Osteocyte (in vitro differentiated cells): ENCODE data around the gene CRADD. TPM values are rescaled to one million over a fixed set of nuclear protein-coding genes. Genes with fewer than 3 reads are reported as not detected.

Experiments used
- DNase-seq: peaks from one replicate; pipeline ENCODE4 v3.0.0; 2021; ENCODE audit warnings: mixed read lengths; ENCODE audit not compliant: unreplicated experiment; ENCODE audit errors: extremely low spot score
- H3K27ac Mint-ChIP-seq: one replicate; pipeline ENCODE4 v1.8.0; 2021; ENCODE audit warnings: mild to moderate bottlenecking, mixed read lengths; ENCODE audit not compliant: unreplicated experiment
- H3K27me3 Mint-ChIP-seq: one replicate; pipeline ENCODE4 v1.8.0; 2021; ENCODE audit warnings: mixed read lengths; ENCODE audit not compliant: unreplicated experiment
- H3K36me3 Mint-ChIP-seq: one replicate; pipeline ENCODE4 v1.8.0; 2021; ENCODE audit warnings: mixed read lengths; ENCODE audit not compliant: unreplicated experiment
- H3K4me1 Mint-ChIP-seq: one replicate; pipeline ENCODE4 v1.8.0; 2021; ENCODE audit warnings: mixed read lengths; ENCODE audit not compliant: unreplicated experiment
- H3K4me3 Mint-ChIP-seq: one replicate; pipeline ENCODE4 v1.8.0; 2021; ENCODE audit warnings: mild to moderate bottlenecking, moderate library complexity, mixed read lengths; ENCODE audit not compliant: unreplicated experiment
- H3K9me3 Mint-ChIP-seq: one replicate; pipeline ENCODE4 v1.8.0; 2021; ENCODE audit warnings: mixed read lengths; ENCODE audit not compliant: unreplicated experiment
- total RNA-seq: library from RNA; stranded (reverse); gene quantifications from 2 replicates; pipeline ENCODE4 v1.2.1, GENCODE V29; 2021
- TF ChIP-seq, protein P1 (sequence below): fragments of 200-600 bp; sonication (generic); IDR thresholded peaks from 2 replicates; pipeline ENCODE4 v1.5.0; 2021; ENCODE audit warnings: antibody characterized with exemption, mild to moderate bottlenecking, moderate library complexity

Gene CRADD
- total RNA-seq, 1 donor from 2014 or later: 13.8 TPM

DNA sequence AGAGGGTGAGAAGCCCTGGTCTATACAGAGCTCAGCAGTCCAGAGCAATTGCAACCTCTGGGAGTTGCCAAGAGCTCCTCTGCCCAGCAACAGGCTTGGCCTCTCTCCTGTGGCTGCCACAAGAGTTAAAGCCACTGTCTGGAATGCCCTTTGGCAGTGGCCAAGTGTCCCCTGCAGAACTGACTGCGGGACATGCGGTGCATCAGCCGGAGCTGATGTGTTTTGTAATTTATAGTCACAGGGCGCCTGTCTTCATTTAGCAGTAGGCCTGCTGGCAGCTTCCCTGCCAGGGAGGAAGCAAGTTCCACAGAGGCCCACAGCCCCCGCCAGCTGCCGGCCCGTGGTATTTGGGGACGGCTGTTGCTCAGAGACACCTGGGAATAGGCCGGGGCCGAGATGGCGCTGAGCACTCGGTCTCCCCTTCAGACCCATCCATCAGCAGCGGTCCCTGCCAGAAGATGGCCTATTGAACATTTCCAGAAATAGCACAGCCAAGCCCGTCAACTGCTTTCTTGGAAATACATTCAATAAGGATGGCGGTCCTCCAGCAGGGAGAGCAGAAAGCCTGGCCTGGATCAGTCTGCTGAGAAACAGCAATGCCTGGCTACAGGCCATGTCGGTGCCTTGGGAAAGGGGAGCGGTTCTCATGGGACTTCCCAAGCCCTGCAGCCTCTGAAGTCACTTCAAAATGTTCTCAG is 217.4 kb downstream of the CRADD start:
- no peaks in the 10 kb centered on the region for H3K9me3 Mint-ChIP-seq
- peak; percentile 83 for DNase-seq
- H3K4me3 Mint-ChIP-seq: no peak overlapping the region
- peaks cover 29% of the 10 kb centered on the region for H3K4me1 Mint-ChIP-seq
- TF ChIP-seq, protein P1, sequence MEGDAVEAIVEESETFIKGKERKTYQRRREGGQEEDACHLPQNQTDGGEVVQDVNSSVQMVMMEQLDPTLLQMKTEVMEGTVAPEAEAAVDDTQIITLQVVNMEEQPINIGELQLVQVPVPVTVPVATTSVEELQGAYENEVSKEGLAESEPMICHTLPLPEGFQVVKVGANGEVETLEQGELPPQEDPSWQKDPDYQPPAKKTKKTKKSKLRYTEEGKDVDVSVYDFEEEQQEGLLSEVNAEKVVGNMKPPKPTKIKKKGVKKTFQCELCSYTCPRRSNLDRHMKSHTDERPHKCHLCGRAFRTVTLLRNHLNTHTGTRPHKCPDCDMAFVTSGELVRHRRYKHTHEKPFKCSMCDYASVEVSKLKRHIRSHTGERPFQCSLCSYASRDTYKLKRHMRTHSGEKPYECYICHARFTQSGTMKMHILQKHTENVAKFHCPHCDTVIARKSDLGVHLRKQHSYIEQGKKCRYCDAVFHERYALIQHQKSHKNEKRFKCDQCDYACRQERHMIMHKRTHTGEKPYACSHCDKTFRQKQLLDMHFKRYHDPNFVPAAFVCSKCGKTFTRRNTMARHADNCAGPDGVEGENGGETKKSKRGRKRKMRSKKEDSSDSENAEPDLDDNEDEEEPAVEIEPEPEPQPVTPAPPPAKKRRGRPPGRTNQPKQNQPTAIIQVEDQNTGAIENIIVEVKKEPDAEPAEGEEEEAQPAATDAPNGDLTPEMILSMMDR: no peak
- H3K27ac Mint-ChIP-seq: no peak overlapping the region
- H3K27me3 Mint-ChIP-seq: no peaks in the 10 kb centered on the region
- no peaks in the 10 kb centered on the region for H3K36me3 Mint-ChIP-seq

DNA sequence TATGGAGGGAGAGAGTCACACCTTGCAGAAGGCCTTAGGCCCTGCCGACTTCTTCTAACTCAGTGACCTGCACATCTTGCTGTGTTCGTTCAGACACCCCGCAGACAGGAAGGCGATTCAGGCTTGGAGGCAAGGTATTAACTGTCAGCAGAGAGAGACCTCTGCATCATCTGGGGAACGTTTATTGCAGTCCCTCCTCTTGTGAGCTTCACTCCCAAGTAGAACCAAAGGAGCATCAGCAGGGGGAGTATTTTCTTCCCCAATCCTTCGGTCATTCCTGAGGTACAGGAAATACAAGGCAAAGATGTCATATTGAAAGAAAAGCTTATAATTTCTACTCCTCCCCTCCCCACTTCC is 217.9 kb downstream of the CRADD start:
- peaks cover 23% of the 10 kb centered on the region for H3K4me1 Mint-ChIP-seq
- TF ChIP-seq, protein P1: peak; percentile 35
- no peak overlapping the region for H3K27ac Mint-ChIP-seq
- H3K36me3 Mint-ChIP-seq: no peaks in the 10 kb centered on the region
- no peaks in the 10 kb centered on the region for H3K27me3 Mint-ChIP-seq
- no peak overlapping the region for H3K4me3 Mint-ChIP-seq
- no peaks in the 10 kb centered on the region for H3K9me3 Mint-ChIP-seq
- no peak for DNase-seq

DNA sequence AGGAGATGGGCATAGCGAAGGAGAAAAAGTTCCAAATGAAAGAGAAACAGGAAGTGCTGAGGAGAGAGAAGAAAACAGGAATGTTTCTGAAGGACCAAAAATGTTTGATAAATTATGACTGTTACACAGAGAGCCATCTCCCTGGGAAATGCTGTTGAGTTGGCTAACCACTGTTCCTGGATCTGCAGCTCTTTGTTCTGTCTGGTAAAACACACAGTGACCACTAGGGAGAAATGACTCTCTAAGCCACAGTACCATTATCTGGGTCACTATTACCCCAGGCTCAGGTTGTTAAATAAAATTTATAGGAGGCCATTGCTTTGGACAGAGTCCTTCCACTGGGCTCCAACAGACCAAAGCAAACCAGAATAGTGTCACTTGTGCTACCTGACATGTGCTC is 219.3 kb downstream of the CRADD start:
- TF ChIP-seq, protein P1: peak; percentile 20
- no peaks in the 10 kb centered on the region for H3K9me3 Mint-ChIP-seq
- no peak overlapping the region for H3K4me3 Mint-ChIP-seq
- peaks cover 23% of the 10 kb centered on the region for H3K4me1 Mint-ChIP-seq
- no peak overlapping the region for H3K27ac Mint-ChIP-seq
- DNase-seq: no peak
- H3K27me3 Mint-ChIP-seq: no peaks in the 10 kb centered on the region
- no peaks in the 10 kb centered on the region for H3K36me3 Mint-ChIP-seq

DNA sequence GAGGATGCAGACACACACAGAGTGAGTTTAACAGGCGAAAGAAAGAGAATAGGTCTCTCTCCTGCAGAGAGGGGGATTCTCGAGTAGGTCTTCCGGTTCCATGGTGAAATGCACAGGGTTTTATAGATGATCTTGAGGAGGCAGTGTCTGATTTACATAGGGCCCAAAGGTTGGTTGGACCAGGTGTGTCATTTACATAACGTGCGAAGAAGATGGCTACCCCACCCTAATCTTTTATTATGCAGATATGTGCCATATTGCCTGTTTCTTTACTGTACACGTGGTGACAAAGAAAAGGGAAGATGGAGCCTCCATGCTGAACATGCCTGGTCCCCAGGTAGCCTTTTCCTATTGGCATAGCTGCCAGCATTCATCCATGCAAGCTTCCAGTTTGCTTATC is 219.8 kb downstream of the CRADD start:
- TF ChIP-seq, protein P1: no peak
- Mint-ChIP-seq H3K36me3 (no peaks in the 10 kb centered on the region), H3K4me3 (no peak overlapping the region), H3K27ac (no peak overlapping the region), H3K9me3 (no peaks in the 10 kb centered on the region), H3K27me3 (no peaks in the 10 kb centered on the region), H3K4me1 (peaks cover 23% of the 10 kb centered on the region)
- peak; percentile 34 for DNase-seq

- Mint-ChIP-seq H3K9me3 (peaks cover 4% of the 10 kb centered on the region), H3K36me3 (peaks cover 2% of the 10 kb centered on the region), H3K27ac (no peak overlapping the region), H3K27me3 (no peaks in the 10 kb centered on the region), H3K4me3 (no peak overlapping the region), H3K4me1 (peaks cover 5% of the 10 kb centered on the region)
- TF ChIP-seq, protein P1: no peak
- DNase-seq: no peak
Observed at GRCh38 chr12:93901739-93902138, 224.6 kb downstream of the CRADD start.
